Osteoblast (primary cell): ENCODE results near the gene LY86. TPM values are rescaled to one million over a fixed set of nuclear protein-coding genes. Genes with fewer than 3 reads are reported as not detected.

Experiments used
- DNase-seq: peaks from one replicate; pipeline ENCODE4 v3.0.0; 2011; ENCODE audit warnings: low spot score, mixed read lengths; ENCODE audit not compliant: insufficient read length; ENCODE audit errors: missing footprints
- H2AFZ ChIP-seq: 2 replicates; pipeline ENCODE4 v1.6.0; 2011; ENCODE audit warnings: mild to moderate bottlenecking, low read length
- H3K27ac ChIP-seq: 2 replicates; pipeline ENCODE4 v1.5.1; 2011; ENCODE audit warnings: mild to moderate bottlenecking, low read depth, low read length, moderate library complexity
- H3K27me3 ChIP-seq: 2 replicates; pipeline ENCODE4 v1.6.0; 2012; ENCODE audit warnings: mild to moderate bottlenecking, control low read depth, inconsistent platforms, low read length, moderate library complexity; ENCODE audit not compliant: insufficient read depth
- H3K36me3 ChIP-seq: 2 replicates; pipeline ENCODE4 v1.5.1; 2011; ENCODE audit warnings: mild to moderate bottlenecking, low read length, control low read depth, moderate library complexity; ENCODE audit not compliant: insufficient read depth
- H3K4me1 ChIP-seq: 2 replicates; pipeline ENCODE4 v1.5.1; 2011; ENCODE audit warnings: mild to moderate bottlenecking, low read length, control low read depth, moderate library complexity; ENCODE audit not compliant: insufficient read depth
- H3K4me2 ChIP-seq: 2 replicates; pipeline ENCODE4 v1.6.0; 2011; ENCODE audit warnings: mild to moderate bottlenecking, low read length; ENCODE audit not compliant: insufficient read depth
- H3K4me3 ChIP-seq: fragments of 200-600 bp; sonication (generic); 3 replicates; pipeline ENCODE4 v1.5.1; 2012; ENCODE audit warnings: mild to moderate bottlenecking, low read length, inconsistent platforms; ENCODE audit not compliant: insufficient read depth
- H3K79me2 ChIP-seq: 2 replicates; pipeline ENCODE4 v1.6.0; 2012; ENCODE audit warnings: mild to moderate bottlenecking, low read length, control low read depth, inconsistent platforms; ENCODE audit not compliant: insufficient read depth
- H3K9me3 ChIP-seq: 2 replicates; pipeline ENCODE4 v1.5.1; 2011; ENCODE audit warnings: low read depth, low read length, control low read depth
- H4K20me1 ChIP-seq: 2 replicates; pipeline ENCODE4 v1.6.0; 2012; ENCODE audit warnings: mild to moderate bottlenecking, low read length, control low read depth; ENCODE audit not compliant: insufficient read depth
- CTCF ChIP-seq: IDR thresholded peaks from 2 replicates; pipeline ENCODE4 v1.5.1; 2011; ENCODE audit warnings: mild to moderate bottlenecking, low read depth, low read length, moderate library complexity; ENCODE audit errors: extremely low read depth
- total RNA-seq: library from RNA; depleted of rRNA; stranded (reverse); fragments of >200 nt; gene quantifications from 2 replicates; pipeline ENCODE4 v1.2.3, GENCODE V29; 2012

Gene LY86
- total RNA-seq, 1 donor: not detected

DNA sequence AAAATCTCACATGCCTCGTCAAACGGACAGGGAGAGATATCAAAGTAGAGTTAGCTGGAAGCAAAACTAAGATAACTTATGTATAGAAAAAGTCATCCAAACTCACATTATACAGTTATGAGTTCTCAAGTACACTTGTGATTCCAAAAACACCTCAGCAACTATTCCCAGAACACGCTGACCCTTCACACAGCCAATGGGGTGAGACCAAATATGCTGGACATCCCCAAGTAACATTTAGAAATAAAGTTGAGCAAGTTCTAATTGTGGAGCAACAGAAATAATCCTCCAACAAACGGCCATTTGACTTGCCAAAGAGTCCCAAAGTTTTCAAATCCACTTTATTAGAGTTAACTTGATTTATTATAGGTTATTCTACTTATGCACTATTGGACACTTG is 52.4 kb downstream of the LY86 start:
- no peaks in the 10 kb centered on the region for H3K27me3 ChIP-seq
- H4K20me1 ChIP-seq: no peaks in the 10 kb centered on the region
- no peaks in the 10 kb centered on the region for H3K79me2 ChIP-seq
- TF ChIP-seq CTCF: no peak
- H3K4me3 ChIP-seq: no peak overlapping the region
- H3K4me2 ChIP-seq: no peak overlapping the region
- H3K27ac ChIP-seq: no peak overlapping the region
- H3K36me3 ChIP-seq: no peaks in the 10 kb centered on the region
- no peak overlapping the region for H2AFZ ChIP-seq
- DNase-seq: no peak
- H3K4me1 ChIP-seq: no peaks in the 10 kb centered on the region
- no peaks in the 10 kb centered on the region for H3K9me3 ChIP-seq

DNA sequence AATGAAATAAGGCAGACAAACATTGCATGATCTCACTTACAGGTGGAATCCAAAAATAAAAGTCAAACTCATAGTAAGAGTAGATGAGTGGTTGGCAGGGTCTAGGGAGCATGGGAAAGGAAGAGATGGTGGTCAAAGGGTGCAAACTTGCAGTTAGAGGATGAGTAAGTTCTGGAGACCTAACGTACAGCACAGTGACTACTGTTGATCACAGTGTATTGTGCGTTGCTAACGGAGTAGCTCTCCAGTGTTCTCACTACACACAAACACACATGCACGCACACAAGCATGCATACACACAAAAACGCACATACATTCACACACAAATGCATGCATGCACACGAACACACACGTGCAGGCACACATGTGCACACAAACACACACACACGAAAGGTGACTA is 54.9 kb downstream of the LY86 start:
- Histone ChIP-seq H3K4me1 (no peaks in the 10 kb centered on the region), H3K9me3 (no peaks in the 10 kb centered on the region), H4K20me1 (no peaks in the 10 kb centered on the region), H3K27me3 (no peaks in the 10 kb centered on the region), H3K79me2 (no peaks in the 10 kb centered on the region), H2AFZ (no peak overlapping the region), H3K27ac (no peak overlapping the region), H3K4me3 (no peak overlapping the region), H3K36me3 (no peaks in the 10 kb centered on the region), H3K4me2 (no peak overlapping the region)
- no peak for TF ChIP-seq CTCF
- DNase-seq: no peak

- no peak for TF ChIP-seq CTCF
- H3K27me3 ChIP-seq: no peaks in the 10 kb centered on the region
- no peak overlapping the region for H3K4me2 ChIP-seq
These were observed 56.9 kb downstream of the LY86 start for GRCh38 chr6:6645261-6645917.

DNA sequence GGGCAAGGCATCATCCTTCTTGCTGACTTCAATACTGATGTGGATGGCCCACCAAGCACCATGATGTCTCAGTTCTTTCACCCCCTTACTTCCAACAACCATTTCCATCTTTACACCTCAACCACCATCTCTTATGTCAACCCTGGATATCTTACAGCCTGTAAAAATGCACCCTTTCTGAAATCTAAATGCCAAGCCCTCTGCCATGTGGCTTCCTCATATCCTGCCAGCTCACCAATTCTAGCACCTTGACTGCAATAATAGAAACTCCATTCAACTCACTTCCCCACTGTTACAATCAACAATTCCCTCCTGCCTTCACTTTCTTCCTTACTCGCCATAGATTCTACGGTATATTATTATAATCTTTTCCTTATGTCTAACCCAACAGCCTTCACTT is 57.9 kb downstream of the LY86 start:
- H3K9me3 ChIP-seq: no peaks in the 10 kb centered on the region
- no peak overlapping the region for H3K4me3 ChIP-seq
- H3K4me1 ChIP-seq: no peaks in the 10 kb centered on the region
- no peak for TF ChIP-seq CTCF
- no peak for DNase-seq
- no peak overlapping the region for H2AFZ ChIP-seq
- H3K27me3 ChIP-seq: no peaks in the 10 kb centered on the region
- no peaks in the 10 kb centered on the region for H4K20me1 ChIP-seq
- H3K36me3 ChIP-seq: no peaks in the 10 kb centered on the region
- H3K27ac ChIP-seq: no peak overlapping the region
- H3K79me2 ChIP-seq: no peaks in the 10 kb centered on the region
- no peak overlapping the region for H3K4me2 ChIP-seq

More at GRCh38 chr6:6645261-6645917, 56.9 kb downstream of the LY86 start:
- no peaks in the 10 kb centered on the region for H3K79me2 ChIP-seq
- H3K9me3 ChIP-seq: no peaks in the 10 kb centered on the region
- H3K36me3 ChIP-seq: no peaks in the 10 kb centered on the region
- DNase-seq: no peak
- H4K20me1 ChIP-seq: no peaks in the 10 kb centered on the region
- H2AFZ ChIP-seq: no peak overlapping the region
- no peaks in the 10 kb centered on the region for H3K4me1 ChIP-seq
- no peak overlapping the region for H3K27ac ChIP-seq
- H3K4me3 ChIP-seq: no peak overlapping the region
